ENCODE measurements around the gene MAPK8IP3. TPM values are rescaled to one million over a fixed set of nuclear protein-coding genes. Genes with fewer than 3 reads are reported as not detected.

The MAPK8IP3 gene
- total RNA-seq, 1 donor from 2014 or later = 61.4 TPM

- ATAC-seq (ENCODE audit: poor library complexity) (no peak), DNase-seq (no peak)
- intact Hi-C loops (cut with DNase I) = no loop called here
These were observed 104.5 kb downstream of the MAPK8IP3 start for GRCh38 chr16:1810536-1810935.

GRCh38 chr16:1812732-1813163 is 106.8 kb downstream of the MAPK8IP3 start:
- peak; percentile 93 for ATAC-seq (ENCODE audit: poor library complexity)

GRCh38 chr16:1815461-1815860 is 109.5 kb downstream of the MAPK8IP3 start:
- no peak for ATAC-seq (ENCODE audit: poor library complexity)
- intact Hi-C loops (cut with DNase I) = no loop called here
- DNase-seq = no peak

More at GRCh38 chr16:1812732-1813163, 106.8 kb downstream of the MAPK8IP3 start:
- DNase-seq = peak; percentile 85
- intact Hi-C loops (cut with DNase I) = no loop called here

- DNase-seq = no peak
- intact Hi-C loops (cut with DNase I) = no loop called here
- no peak for ATAC-seq (ENCODE audit: poor library complexity)
These were observed 110.6 kb downstream of the MAPK8IP3 start for GRCh38 chr16:1816396-1817275.

GRCh38 chr16:1817276-1817589 is 111.2 kb downstream of the MAPK8IP3 start:
- ATAC-seq (ENCODE audit: poor library complexity) = no peak
- intact Hi-C loops (cut with DNase I) = no loop called here
- DNase-seq = no peak

- DNase-seq (no peak), ATAC-seq (ENCODE audit: poor library complexity) (no peak)
- intact Hi-C loops (cut with DNase I) = no loop called here
These were observed 111.7 kb downstream of the MAPK8IP3 start for GRCh38 chr16:1817716-1818115.

- ATAC-seq (ENCODE audit: poor library complexity) = no peak
- intact Hi-C loops (cut with DNase I) = no loop called here
- DNase-seq = no peak
These were observed 112.3 kb downstream of the MAPK8IP3 start for GRCh38 chr16:1818204-1818872.

- no peak for ATAC-seq (ENCODE audit: poor library complexity)
- DNase-seq = no peak
- intact Hi-C loops (cut with DNase I) = no loop called here
These were observed 113.0 kb downstream of the MAPK8IP3 start for GRCh38 chr16:1818873-1819525.

- no peak for DNase-seq
- intact Hi-C loops (cut with DNase I) = no loop called here
- no peak for ATAC-seq (ENCODE audit: poor library complexity)
These were observed 113.6 kb downstream of the MAPK8IP3 start for GRCh38 chr16:1819611-1820010.

Small RNA genes within 50 kb of the gene (microRNA-seq; reads per million reads assigned to microRNA genes)
- not detected for gene MIR3177

Other genes starting within 250 kb of the MAPK8IP3 start
- gene CLCN7, start 231.2 kb upstream of the MAPK8IP3 start, total RNA-seq = 45.0 TPM
- 0.16 TPM for gene PTX4, start 217.3 kb upstream of the MAPK8IP3 start, total RNA-seq
- 18.8 TPM for gene TELO2, start 212.8 kb upstream of the MAPK8IP3 start, total RNA-seq
- gene TMEM204, start 172.5 kb upstream of the MAPK8IP3 start, total RNA-seq = 28.9 TPM
- gene IFT140, start 94.1 kb upstream of the MAPK8IP3 start, total RNA-seq = 8.4 TPM
- gene CRAMP1, start 93.8 kb upstream of the MAPK8IP3 start, total RNA-seq = 10.0 TPM
- 30.6 TPM for gene JPT2, start 27.9 kb upstream of the MAPK8IP3 start, total RNA-seq
- 33.6 TPM for gene NME3, start 65.3 kb downstream of the MAPK8IP3 start, total RNA-seq
- 7.1 TPM for gene EME2, start 66.6 kb downstream of the MAPK8IP3 start, total RNA-seq
- gene MRPS34, start 66.9 kb downstream of the MAPK8IP3 start, total RNA-seq = 91.8 TPM
- 37.5 TPM for gene SPSB3, start 76.4 kb downstream of the MAPK8IP3 start, total RNA-seq
- gene NUBP2, start 76.8 kb downstream of the MAPK8IP3 start, total RNA-seq = 34.8 TPM
- 0.11 TPM for gene IGFALS, start 87.5 kb downstream of the MAPK8IP3 start, total RNA-seq
- gene HAGH, start 120.6 kb downstream of the MAPK8IP3 start, total RNA-seq = 163 TPM
- gene FAHD1, start 121.0 kb downstream of the MAPK8IP3 start, total RNA-seq = 31.0 TPM
- gene MEIOB, start 166.0 kb downstream of the MAPK8IP3 start, total RNA-seq = not detected
- gene HS3ST6, start 212.2 kb downstream of the MAPK8IP3 start, total RNA-seq = not detected
- gene MSRB1, start 237.0 kb downstream of the MAPK8IP3 start, total RNA-seq = 22.8 TPM
- gene RPL3L, start 248.5 kb downstream of the MAPK8IP3 start, total RNA-seq = 304 TPM

Data from Right ventricle myocardium superior (tissue), 1 donor.